HEK293 (cell line): ENCODE measurements around the gene ZNF606.

Experiments
- CTCF ChIP-seq: fragments of 450-650 bp; formaldehyde crosslinking; IDR thresholded peaks from 2 replicates; pipeline ENCODE4 v1.5.1; 2016; ENCODE audit warnings: missing biosample characterization, missing genetic modification characterization
- FEZF1 ChIP-seq: fragments of 450-650 bp; formaldehyde crosslinking; IDR thresholded peaks from 2 replicates; pipeline ENCODE4 v1.5.1; 2016; ENCODE audit warnings: missing biosample characterization, missing genetic modification characterization
- KLF1 ChIP-seq: fragments of 450-650 bp; formaldehyde crosslinking; IDR thresholded peaks from 2 replicates; pipeline ENCODE4 v1.5.1; 2016; ENCODE audit warnings: missing biosample characterization, missing genetic modification characterization
- TCF7L2 ChIP-seq: IDR thresholded peaks from 2 replicates; pipeline ENCODE4 v1.6.1; 2011; ENCODE audit warnings: low read depth, mild to moderate bottlenecking, inconsistent platforms, low read length, moderate library complexity, borderline replicate concordance
- YY1 ChIP-seq: fragments of 450-650 bp; formaldehyde crosslinking; IDR thresholded peaks from 2 replicates; pipeline ENCODE4 v1.5.1; 2018; ENCODE audit warnings: missing biosample characterization, missing genetic modification characterization
- ZNF19 ChIP-seq: fragments of 450-650 bp; formaldehyde crosslinking; IDR thresholded peaks from 2 replicates; pipeline ENCODE4; 2016; ENCODE audit warnings: missing biosample characterization, missing genetic modification characterization, low read depth
- ZNF239 ChIP-seq: fragments of 450-650 bp; formaldehyde crosslinking; IDR thresholded peaks from 2 replicates; pipeline ENCODE4 v1.5.1; 2016; ENCODE audit warnings: missing biosample characterization, missing genetic modification characterization
- ZNF416 ChIP-seq: fragments of 450-650 bp; formaldehyde crosslinking; IDR thresholded peaks from 2 replicates; pipeline ENCODE4 v1.5.1; 2016; ENCODE audit warnings: missing biosample characterization, missing genetic modification characterization
- ZNF837 ChIP-seq: fragments of 450-650 bp; formaldehyde crosslinking; IDR thresholded peaks from 2 replicates; pipeline ENCODE4 v1.5.1; 2016; ENCODE audit warnings: missing biosample characterization, missing genetic modification characterization
- ZSCAN5A ChIP-seq: fragments of 450-650 bp; formaldehyde crosslinking; IDR thresholded peaks from 2 replicates; pipeline ENCODE4 v1.5.1; 2016; ENCODE audit warnings: missing biosample characterization, missing genetic modification characterization

GRCh38 chr19:58047672-58048071 is 45.1 kb upstream of the ZNF606 start:
- TF ChIP-seq CTCF (tag by site-specific recombination), result no peak
- TF ChIP-seq ZSCAN5A (tag by site-specific recombination), result no peak
- no peak for TF ChIP-seq ZNF837
- no peak for TF ChIP-seq YY1
- TF ChIP-seq ZNF416 (tag by site-specific recombination), result no peak
- TF ChIP-seq FEZF1 (tag by site-specific recombination), result no peak
- TF ChIP-seq KLF1 (tag by site-specific recombination), result no peak
- no peak for TF ChIP-seq TCF7L2
- TF ChIP-seq ZNF19 (tag by site-specific recombination), result no peak
- TF ChIP-seq ZNF239 (tag by site-specific recombination), result no peak
